Fibroblast of skin of left biceps (primary cell): ENCODE measurements around the gene ACTBL2.
A peak's percentile ranks its signal among the peaks of the same experiment; 100 is the strongest.
"Not testable (repeated sequence)": the region's sequence is repeated elsewhere in the genome, so short reads cannot be mapped to it uniquely, and the experiment has no call there.

ENCODE experiments used
- DNase-seq, 2 experiments: peaks; one replicate each; pipeline ENCODE4 v3.0.0-alpha.2; 2013; ENCODE audit warnings: low read depth in 2 of 2

ACTBL2 gene

DNA sequence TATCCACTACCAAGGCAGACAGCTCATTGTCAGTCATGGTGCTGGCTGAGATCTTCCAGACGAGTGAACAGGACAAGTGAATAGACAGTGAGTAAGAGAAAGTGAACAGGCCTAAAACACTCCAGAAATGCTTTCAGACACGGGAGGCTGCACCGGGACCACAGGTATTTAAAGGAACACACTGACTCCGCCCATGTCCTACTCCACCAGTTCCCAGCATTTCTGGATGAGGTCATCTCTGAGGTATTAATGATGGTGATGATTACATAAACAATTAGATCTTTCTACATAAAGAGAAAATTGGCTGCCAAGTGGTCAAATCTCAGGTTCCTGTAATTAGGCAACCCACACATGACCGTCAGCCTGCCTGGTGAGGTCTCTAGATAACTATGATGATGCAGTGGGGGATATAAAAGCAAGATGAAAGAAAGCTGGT, at the start of gene ACTBL2:
ACTBL2 (minus strand) TSS at position 141 of the 436 bp plus-strand sequence; CDS start at position 37, 104 bp downstream.
- peak; percentile 33 to 45 for DNase-seq

- no peak for DNase-seq
Observed at GRCh38 chr5:57531333-57531732, 48.7 kb upstream of the ACTBL2 start.

GRCh38 chr5:57529864-57530263, 47.3 kb upstream of the ACTBL2 start:
- DNase-seq = no peak

DNA sequence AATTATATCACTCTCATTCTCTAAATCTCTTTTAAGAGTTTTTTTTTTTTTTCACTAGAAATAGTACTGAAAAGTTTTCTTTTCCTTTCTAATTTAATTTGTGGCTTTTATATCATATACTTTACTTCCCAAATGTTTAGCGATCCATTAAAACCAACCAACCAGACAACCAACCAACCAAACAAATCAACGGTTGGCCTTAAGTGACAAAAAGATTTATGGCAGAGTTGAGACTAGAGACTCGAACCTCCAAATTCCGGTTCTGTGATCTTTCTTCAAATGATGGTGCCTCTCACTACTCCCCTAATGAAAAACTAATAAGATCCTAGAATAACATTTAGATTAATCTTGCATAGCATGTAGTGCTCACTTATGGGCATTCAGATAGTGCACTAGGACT, 45.3 kb upstream of the ACTBL2 start:
- DNase-seq = no peak

DNA sequence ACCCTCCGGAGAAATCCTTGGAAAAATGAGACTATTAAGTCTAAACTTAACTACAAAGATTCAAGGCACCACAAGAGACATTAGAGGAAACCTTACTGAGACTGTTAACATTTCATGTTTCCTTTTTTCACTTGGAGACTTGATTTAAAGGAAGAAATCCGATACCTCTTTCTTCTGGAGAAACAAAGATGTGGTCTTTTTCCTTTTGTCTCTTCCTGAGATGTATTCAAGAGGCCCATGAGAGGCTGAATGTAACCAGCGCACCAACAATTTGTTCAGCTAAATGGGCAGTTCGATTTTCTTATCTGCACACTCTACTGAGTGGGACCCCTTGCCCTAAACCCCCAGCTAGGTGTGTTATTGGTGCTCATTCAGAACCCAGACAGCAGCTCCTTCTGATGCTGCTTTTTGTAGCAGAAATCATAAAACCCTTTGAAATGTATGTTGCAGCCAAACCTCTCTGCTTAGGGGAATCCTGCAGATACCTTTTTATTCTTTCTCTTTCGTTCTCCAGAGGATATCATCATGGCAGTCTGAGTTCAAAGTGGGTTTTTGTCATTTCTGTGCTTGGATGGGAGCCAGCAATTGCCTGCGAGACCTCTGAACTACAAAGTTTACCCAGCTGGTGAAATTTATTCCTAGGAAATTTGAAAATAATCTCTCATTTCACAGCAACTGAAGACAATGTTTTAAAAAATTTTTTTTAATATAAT, 41.9 kb upstream of the ACTBL2 start:
- no peak for DNase-seq

DNA sequence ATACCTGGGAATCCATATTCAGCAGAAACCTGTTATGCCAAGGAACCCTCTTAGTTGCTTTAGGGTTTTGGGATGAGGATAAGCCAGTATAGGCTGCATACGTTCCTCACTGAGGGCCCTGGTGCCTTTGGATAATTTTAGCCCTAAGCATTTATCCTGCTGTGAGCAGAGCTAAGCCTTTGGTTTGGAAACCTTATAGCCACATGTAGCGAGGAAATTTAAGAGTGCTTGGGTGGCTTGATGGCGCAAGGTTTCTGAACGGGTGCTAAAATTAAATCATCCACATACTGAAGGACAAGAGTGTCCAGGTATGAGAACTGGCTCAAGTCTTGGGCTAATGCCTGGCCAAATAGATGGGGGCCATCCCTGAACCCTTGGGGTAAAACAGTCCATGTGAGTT, 39.9 kb upstream of the ACTBL2 start:
- DNase-seq = not testable (repeated sequence)

DNA sequence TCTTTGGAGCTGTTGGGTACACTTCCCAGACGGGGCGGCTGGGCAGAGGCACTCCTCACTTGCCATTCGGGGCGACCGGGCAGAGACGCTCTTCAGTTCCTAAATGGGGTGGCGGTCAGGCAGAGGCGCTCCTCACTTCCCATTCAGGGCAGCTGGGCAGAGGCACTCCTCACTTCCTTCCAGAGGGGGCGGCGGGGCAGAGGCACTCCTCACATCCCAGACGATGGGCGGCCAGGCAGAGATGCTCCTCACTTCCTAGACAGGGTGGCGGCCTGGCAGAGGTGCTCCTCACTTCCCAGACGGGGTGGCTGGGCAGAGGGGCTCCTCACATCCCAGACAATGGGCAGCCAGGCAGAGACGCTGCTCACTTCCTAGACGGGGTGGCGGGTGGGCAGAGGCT, 35.8 kb upstream of the ACTBL2 start:
- not testable (repeated sequence) for DNase-seq

- no peak for DNase-seq
Observed at GRCh38 chr5:57517250-57517649, 34.6 kb upstream of the ACTBL2 start.

DNA sequence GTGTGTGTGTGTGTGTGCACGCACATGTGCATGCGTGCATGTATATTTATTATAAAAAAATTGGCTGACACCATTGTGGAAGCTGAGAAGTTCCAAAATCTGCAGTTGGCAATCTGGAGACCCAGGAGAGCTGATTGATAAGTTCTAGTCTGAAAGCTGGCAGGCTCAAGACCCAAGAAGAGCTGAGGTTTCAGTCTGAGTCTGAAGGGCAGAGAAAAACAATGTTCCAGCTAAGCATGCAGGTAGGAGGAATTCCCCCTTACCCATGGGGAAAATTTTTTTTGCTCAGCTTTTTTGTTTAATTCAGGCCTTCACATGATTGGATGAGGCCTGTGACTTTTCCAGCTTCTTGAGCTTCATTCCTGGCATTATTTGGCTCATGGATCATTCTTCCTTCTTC, 31.2 kb upstream of the ACTBL2 start:
- DNase-seq = no peak

DNA sequence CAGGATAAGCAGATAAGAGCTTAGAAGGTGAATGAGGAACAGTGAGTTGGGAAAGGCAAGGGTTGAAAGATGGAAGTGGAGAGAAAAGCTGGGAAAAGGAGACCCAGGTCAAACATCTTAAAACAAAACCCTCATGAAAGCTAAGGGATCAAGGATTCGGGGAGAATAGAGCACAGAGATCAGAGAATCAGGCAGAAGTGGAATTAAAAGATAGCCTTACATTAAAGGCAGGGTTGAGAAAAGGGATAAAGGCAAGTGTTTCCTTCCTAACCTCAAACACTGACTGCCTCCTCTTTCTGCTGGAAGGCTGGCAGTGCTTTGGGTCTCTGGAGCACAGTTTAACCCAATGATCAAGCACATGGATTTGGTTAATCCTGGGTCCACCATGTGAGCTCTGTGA, 28.7 kb upstream of the ACTBL2 start:
- no peak for DNase-seq

- DNase-seq = no peak
Observed at GRCh38 chr5:57509501-57510260, 27.1 kb upstream of the ACTBL2 start.

DNA sequence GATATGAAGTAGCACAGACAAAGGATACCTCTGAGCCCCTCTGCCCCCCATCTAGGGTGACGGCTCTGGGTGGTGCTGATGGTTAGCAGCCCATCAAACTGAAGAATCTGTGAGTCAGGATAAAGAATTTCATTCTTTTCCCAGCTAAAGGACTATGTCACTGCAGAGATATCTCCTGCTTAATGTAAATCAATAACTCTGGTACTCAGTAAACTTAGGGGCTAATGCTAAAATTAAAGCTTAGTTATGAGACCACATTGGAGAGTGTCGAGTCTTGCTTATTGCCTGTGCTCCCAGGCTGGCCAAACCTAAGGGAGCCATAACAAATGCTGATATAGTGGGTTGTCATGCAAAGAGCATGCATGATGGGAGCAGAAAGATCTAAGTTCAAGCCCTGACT, 25.6 kb upstream of the ACTBL2 start:
- DNase-seq = no peak

DNA sequence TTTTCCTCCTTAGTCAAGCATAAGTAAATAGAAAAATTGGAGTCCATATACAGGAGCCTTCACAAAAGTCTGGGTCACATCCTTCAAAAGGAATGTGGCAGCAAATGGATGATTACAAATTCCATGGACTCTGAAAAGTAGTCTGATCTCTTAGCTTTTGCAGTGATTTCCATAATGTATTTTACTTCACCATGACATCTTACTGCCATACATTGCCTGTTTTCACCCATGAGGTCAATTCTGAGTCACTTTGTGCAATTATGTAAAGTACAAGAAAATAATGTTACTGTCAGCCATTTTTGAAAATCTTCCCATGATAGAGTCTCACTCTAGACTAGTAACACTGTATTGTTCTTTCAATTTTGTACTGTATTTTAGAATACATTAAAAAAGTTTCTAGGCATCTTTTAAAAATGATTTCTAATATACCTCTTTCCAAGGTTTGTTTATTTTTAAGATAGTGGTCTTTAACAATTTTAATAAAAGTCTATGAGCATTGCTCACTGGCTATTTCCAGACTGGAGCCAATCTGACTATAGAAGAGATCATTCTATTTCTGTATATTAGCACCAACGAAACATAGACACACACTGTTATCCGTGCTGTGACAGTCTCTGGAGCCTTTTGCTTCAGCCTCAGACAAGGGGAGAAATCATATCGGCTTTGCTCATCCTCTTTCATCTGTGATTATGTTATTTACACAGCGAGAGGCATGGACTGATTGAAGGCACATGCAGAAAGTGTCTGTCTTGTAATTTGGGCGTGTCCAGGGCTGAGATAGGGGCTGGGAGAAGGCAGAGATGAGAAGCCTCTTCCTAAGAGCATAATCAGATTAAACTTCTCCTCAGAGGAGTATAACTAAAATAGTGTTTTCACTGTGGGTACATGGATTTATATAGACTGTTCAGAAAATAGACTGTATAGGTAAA, 22.9 kb upstream of the ACTBL2 start:
- DNase-seq = no peak

GRCh38 chr5:57504357-57504756, 21.7 kb upstream of the ACTBL2 start:
- no peak for DNase-seq

GRCh38 chr5:57503433-57503832, 20.8 kb upstream of the ACTBL2 start:
- DNase-seq = no peak

GRCh38 chr5:57501414-57502201, 19.0 kb upstream of the ACTBL2 start:
- DNase-seq = no peak

DNA sequence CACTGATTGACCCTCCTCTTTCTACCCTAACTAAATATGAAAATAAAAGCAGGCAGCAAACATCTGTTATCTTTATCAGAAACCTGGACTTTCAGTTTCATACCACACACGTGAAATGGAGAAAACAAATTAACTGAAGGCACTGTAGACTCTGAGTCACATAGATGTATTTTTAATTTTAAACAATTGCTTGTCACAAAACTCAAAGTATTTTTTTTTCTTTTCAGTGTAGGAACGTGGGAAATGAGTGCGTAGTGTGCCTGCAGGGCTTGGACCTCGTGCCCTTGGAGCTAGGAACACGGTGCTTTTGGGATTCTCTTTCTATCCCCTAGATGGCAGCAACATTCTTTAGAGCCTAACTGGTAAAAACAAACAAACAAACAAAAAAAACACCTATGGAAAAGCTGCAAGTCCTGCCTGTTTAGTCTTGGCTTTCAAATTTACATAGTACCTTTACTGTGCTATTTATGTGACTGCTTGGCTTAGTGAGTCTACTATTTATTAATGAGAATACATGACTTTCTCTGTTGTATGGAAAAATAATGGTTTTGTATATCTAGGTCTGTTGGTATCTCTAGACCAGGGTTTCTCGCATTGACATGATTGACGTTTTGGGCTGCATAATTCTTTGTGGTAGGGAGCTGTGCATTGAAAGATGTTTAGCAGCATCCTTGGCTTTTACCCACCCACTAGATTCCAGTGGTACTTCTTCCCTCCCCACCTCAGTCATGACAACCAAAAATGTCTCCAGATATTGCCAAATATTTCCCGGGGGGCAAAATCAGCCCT, 16.8 kb upstream of the ACTBL2 start:
- DNase-seq = no peak

DNA sequence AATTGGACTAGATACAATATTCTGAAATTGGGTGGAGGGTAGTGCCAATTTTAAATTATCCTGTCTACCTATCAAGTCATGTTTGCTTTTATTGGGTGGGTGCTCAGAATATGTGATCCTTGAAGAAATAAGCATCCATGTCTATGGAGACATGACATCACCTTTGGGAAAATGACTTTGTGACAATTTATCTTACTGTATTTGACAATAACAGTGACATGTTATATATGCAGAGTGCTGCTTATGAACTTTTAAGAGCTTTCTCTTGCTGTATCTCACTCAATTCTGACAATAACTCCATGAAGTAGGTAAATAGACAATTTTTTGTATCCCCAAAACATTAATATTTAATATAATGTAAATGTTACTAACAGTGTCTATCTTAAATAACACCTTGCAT, 15.1 kb upstream of the ACTBL2 start:
- no peak for DNase-seq

- DNase-seq = no peak
Observed at GRCh38 chr5:57495285-57496086, 12.9 kb upstream of the ACTBL2 start.
